GM10266 (cell line): ENCODE results near the gene KLRC3.
"Not testable (repeated sequence)": the region's sequence is repeated elsewhere in the genome, so short reads cannot be mapped to it uniquely, and the experiment has no call there.

Source experiments
- DNase-seq: peaks from one replicate; pipeline ENCODE4 v3.0.0; 2012; ENCODE audit errors: extremely low spot score
- CTCF ChIP-seq: IDR thresholded peaks from 2 replicates; pipeline ENCODE4 v1.5.1; 2012; ENCODE audit warnings: mild to moderate bottlenecking, low read depth; ENCODE audit not compliant: control insufficient read depth, insufficient read depth; ENCODE audit errors: missing control alignments

The KLRC3 gene

GRCh38 chr12:10420334-10420733 lies at the start of gene KLRC3:
TSS of gene KLRC3 (minus strand) at chr12:10420595. CDS start at chr12:10420550, 45 bp downstream.
- not testable (repeated sequence) for DNase-seq

- DNase-seq: no peak
- no peak for TF ChIP-seq CTCF
Observed at GRCh38 chr12:10469701-10470100, 49.3 kb upstream of the KLRC3 start.

GRCh38 chr12:10466311-10466710 lies 45.9 kb upstream of the KLRC3 start:
- no peak for TF ChIP-seq CTCF
- DNase-seq: no peak

- no peak for DNase-seq
- TF ChIP-seq CTCF: no peak
Observed at GRCh38 chr12:10457760-10458159, 37.4 kb upstream of the KLRC3 start.

- no peak for TF ChIP-seq CTCF
- DNase-seq: no peak
Observed at GRCh38 chr12:10456856-10457255, 36.5 kb upstream of the KLRC3 start.

- no peak for TF ChIP-seq CTCF
Observed at GRCh38 chr12:10455766-10456165, 35.4 kb upstream of the KLRC3 start.

GRCh38 chr12:10454531-10454930 lies 34.1 kb upstream of the KLRC3 start:
- no peak for DNase-seq
- no peak for TF ChIP-seq CTCF

More at GRCh38 chr12:10455766-10456165, 35.4 kb upstream of the KLRC3 start:
- DNase-seq: no peak

- no peak for DNase-seq
- no peak for TF ChIP-seq CTCF
Observed at GRCh38 chr12:10453156-10453555, 32.8 kb upstream of the KLRC3 start, which contains the start of gene KLRC1. TSS of gene KLRC1 (minus strand) at chr12:10453377. CDS start at chr12:10451156, 2,221 bp downstream.
